Measurements from ENCODE around the gene NUBP2.

The NUBP2 gene

DNA sequence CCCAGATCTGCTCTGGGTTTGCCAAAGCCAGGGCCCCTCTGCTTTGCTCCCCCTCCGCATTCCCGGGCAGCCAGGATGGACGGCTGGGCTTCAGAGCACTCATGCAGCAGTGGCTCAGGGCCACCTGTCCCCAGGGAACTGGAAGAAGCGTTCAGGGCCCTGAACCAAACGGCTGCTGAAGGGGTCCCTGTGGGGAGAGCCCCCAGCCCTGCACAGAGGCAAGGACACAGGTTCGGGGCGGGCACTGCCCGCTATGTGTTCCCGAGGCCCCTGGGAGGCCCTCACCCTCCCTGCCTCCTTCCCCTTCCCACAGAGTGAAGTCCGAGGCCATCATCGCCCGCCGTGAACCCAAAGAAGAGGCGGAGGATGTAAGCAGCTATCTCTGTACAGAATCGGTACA lies 21.8 kb upstream of the NUBP2 start:
- Histone ChIP-seq H3K4me3 (ENCODE audit: extremely low read depth, insufficient read depth, low read length, poor library complexity, severe bottlenecking) (no peak overlapping the region), H3K27ac (ENCODE audit: low read depth, low read length, severe bottlenecking) (no peak overlapping the region), H3K36me3 (ENCODE audit: control insufficient read depth, insufficient read depth, low read length) (peaks cover 51% of the 10 kb centered on the region), H3K9me3 (ENCODE audit: control insufficient read depth, low read length) (no peaks in the 10 kb centered on the region), H3K4me1 (ENCODE audit: control insufficient read depth, insufficient read depth, low read length, poor library complexity, severe bottlenecking) (no peaks in the 10 kb centered on the region)
- 93 to 98% methylated on average over 11 to 15 of the region's 15 CpGs for WGBS, 2 experiments (ENCODE audit: insufficient coverage in 2 of 2)

- no peaks in the 10 kb centered on the region for H3K9me3 ChIP-seq (ENCODE audit: control insufficient read depth, low read length)
- H3K4me3 ChIP-seq (ENCODE audit: extremely low read depth, insufficient read depth, low read length, poor library complexity, severe bottlenecking) = no peak overlapping the region
- 89 to 94% methylated on average over 10 to 11 of the region's 15 CpGs for WGBS, 2 experiments (ENCODE audit: insufficient coverage in 2 of 2)
- no peaks in the 10 kb centered on the region for H3K4me1 ChIP-seq (ENCODE audit: control insufficient read depth, insufficient read depth, low read length, poor library complexity, severe bottlenecking)
- no peak overlapping the region for H3K27ac ChIP-seq (ENCODE audit: low read depth, low read length, severe bottlenecking)
- peaks cover 56% of the 10 kb centered on the region for H3K36me3 ChIP-seq (ENCODE audit: control insufficient read depth, insufficient read depth, low read length)
These were observed 21.0 kb upstream of the NUBP2 start for GRCh38 chr16:1761751-1762150.

DNA sequence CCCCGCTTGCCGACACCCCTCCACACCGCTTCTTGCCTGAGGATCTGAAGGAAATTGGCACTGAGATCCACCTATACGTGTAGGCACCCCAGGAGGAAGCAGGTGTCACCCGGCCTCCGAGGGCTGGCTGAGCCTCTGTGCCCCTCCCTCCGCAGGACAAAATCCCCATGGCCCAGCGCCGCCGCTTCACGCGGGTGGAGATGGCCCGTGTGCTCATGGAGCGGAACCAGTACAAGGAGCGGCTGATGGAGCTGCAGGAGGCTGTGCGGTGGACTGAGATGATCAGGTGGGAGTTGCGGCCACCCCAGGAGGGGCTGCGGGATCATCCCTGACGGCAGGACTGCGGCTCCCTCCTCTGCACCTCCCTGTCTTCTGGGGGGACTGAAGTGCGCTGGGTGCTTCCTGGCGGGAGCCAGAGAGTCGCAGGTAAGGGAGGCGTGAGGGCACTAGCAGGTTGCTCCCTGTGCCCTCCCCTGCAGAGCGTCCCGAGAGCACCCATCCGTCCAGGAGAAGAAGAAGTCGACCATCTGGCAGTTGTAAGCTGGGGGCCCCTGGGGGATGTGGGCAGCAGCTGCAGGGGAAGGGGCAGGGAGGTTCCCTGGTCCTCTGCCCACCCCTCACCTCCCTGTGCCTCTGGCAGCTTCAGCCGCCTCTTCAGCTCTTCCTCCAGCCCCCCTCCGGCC lies 20.4 kb upstream of the NUBP2 start:
- WGBS, 2 experiments (ENCODE audit: insufficient coverage in 2 of 2) = 95 to 96% methylated on average over 28 to 30 of the region's 30 CpGs
- H3K36me3 ChIP-seq (ENCODE audit: control insufficient read depth, insufficient read depth, low read length) = peaks cover 60% of the 10 kb centered on the region
- H3K27ac ChIP-seq (ENCODE audit: low read depth, low read length, severe bottlenecking) = no peak overlapping the region

DNA sequence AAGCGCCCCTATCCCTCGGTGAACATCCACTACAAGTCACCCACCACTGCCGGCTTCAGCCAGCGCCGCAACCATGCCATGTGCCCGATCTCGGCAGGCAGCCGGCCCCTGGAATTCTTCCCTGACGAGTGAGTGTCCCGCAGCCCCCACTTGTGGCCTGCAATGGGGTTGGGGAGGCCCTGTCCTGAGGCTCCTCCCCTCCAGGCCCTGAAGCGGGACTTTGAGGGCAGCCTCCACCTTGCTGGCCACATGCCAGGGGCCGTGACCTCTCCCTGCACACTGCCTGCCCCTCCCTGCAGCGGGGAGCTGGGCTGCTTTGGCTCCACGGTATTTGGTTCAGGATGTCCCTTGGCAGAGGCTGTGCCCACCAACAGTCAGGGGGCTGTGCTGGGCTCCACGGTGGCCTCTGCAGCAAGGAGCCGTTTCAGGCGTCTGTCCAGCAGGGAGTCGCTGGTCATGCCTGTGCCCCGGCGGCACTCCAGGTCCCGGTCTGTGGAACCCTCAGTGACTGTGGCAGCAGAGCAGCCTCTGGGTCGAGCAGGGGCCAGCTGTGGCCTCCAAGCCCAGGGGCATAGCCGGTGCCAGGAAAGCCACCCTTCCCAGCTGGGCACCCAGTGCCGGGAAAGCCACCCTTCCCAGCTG lies 19.8 kb upstream of the NUBP2 start:
- Histone ChIP-seq H3K27ac (ENCODE audit: low read depth, low read length, severe bottlenecking) (no peak overlapping the region), H3K4me1 (ENCODE audit: control insufficient read depth, insufficient read depth, low read length, poor library complexity, severe bottlenecking) (no peaks in the 10 kb centered on the region), H3K4me3 (ENCODE audit: extremely low read depth, insufficient read depth, low read length, poor library complexity, severe bottlenecking) (no peak overlapping the region), H3K9me3 (ENCODE audit: control insufficient read depth, low read length) (no peaks in the 10 kb centered on the region), H3K36me3 (ENCODE audit: control insufficient read depth, insufficient read depth, low read length) (peaks cover 65% of the 10 kb centered on the region)
- 91 to 93% methylated on average over 24 of the region's 24 CpGs for WGBS, 2 experiments (ENCODE audit: insufficient coverage in 2 of 2)

More for the DNA sequence above, 20.4 kb upstream of the NUBP2 start:
- no peak overlapping the region for H3K4me3 ChIP-seq (ENCODE audit: extremely low read depth, insufficient read depth, low read length, poor library complexity, severe bottlenecking)
- H3K9me3 ChIP-seq (ENCODE audit: control insufficient read depth, low read length) = no peaks in the 10 kb centered on the region
- no peaks in the 10 kb centered on the region for H3K4me1 ChIP-seq (ENCODE audit: control insufficient read depth, insufficient read depth, low read length, poor library complexity, severe bottlenecking)

- H3K9me3 ChIP-seq (ENCODE audit: control insufficient read depth, low read length) = no peaks in the 10 kb centered on the region
- H3K27ac ChIP-seq (ENCODE audit: low read depth, low read length, severe bottlenecking) = no peak overlapping the region
- no peaks in the 10 kb centered on the region for H3K4me1 ChIP-seq (ENCODE audit: control insufficient read depth, insufficient read depth, low read length, poor library complexity, severe bottlenecking)
- peaks cover 69% of the 10 kb centered on the region for H3K36me3 ChIP-seq (ENCODE audit: control insufficient read depth, insufficient read depth, low read length)
- WGBS, 2 experiments (ENCODE audit: insufficient coverage in 2 of 2) = 62 to 64% methylated on average over 61 to 64 of the region's 81 CpGs
- no peak overlapping the region for H3K4me3 ChIP-seq (ENCODE audit: extremely low read depth, insufficient read depth, low read length, poor library complexity, severe bottlenecking)
These were observed 18.9 kb upstream of the NUBP2 start for GRCh38 chr16:1763521-1764511.

GRCh38 chr16:1764971-1765370 lies 17.8 kb upstream of the NUBP2 start:
- peaks cover 66% of the 10 kb centered on the region for H3K36me3 ChIP-seq (ENCODE audit: control insufficient read depth, insufficient read depth, low read length)
- H3K4me1 ChIP-seq (ENCODE audit: control insufficient read depth, insufficient read depth, low read length, poor library complexity, severe bottlenecking) = no peaks in the 10 kb centered on the region
- 96% methylated on average over 21 of the region's 21 CpGs for WGBS, 2 experiments (ENCODE audit: insufficient coverage in 2 of 2)
- no peak overlapping the region for H3K27ac ChIP-seq (ENCODE audit: low read depth, low read length, severe bottlenecking)
- no peak overlapping the region for H3K4me3 ChIP-seq (ENCODE audit: extremely low read depth, insufficient read depth, low read length, poor library complexity, severe bottlenecking)
- H3K9me3 ChIP-seq (ENCODE audit: control insufficient read depth, low read length) = no peaks in the 10 kb centered on the region

- Histone ChIP-seq H3K4me3 (ENCODE audit: extremely low read depth, insufficient read depth, low read length, poor library complexity, severe bottlenecking) (no peak overlapping the region), H3K4me1 (ENCODE audit: control insufficient read depth, insufficient read depth, low read length, poor library complexity, severe bottlenecking) (no peaks in the 10 kb centered on the region), H3K9me3 (ENCODE audit: control insufficient read depth, low read length) (no peaks in the 10 kb centered on the region), H3K27ac (ENCODE audit: low read depth, low read length, severe bottlenecking) (no peak overlapping the region), H3K36me3 (ENCODE audit: control insufficient read depth, insufficient read depth, low read length) (peaks cover 58% of the 10 kb centered on the region)
- WGBS, 2 experiments (ENCODE audit: insufficient coverage in 2 of 2) = 90 to 95% methylated on average over 19 to 22 of the region's 22 CpGs
These were observed 16.9 kb upstream of the NUBP2 start for GRCh38 chr16:1765826-1766225.

- no peaks in the 10 kb centered on the region for H3K4me1 ChIP-seq (ENCODE audit: control insufficient read depth, insufficient read depth, low read length, poor library complexity, severe bottlenecking)
- no peak overlapping the region for H3K4me3 ChIP-seq (ENCODE audit: extremely low read depth, insufficient read depth, low read length, poor library complexity, severe bottlenecking)
- no peaks in the 10 kb centered on the region for H3K9me3 ChIP-seq (ENCODE audit: control insufficient read depth, low read length)
- no peak overlapping the region for H3K27ac ChIP-seq (ENCODE audit: low read depth, low read length, severe bottlenecking)
- 93 to 94% methylated on average over 16 to 19 of the region's 19 CpGs for WGBS, 2 experiments (ENCODE audit: insufficient coverage in 2 of 2)
- H3K36me3 ChIP-seq (ENCODE audit: control insufficient read depth, insufficient read depth, low read length) = peaks cover 57% of the 10 kb centered on the region
These were observed 16.5 kb upstream of the NUBP2 start for GRCh38 chr16:1766231-1766630.

- H3K27ac ChIP-seq (ENCODE audit: low read depth, low read length, severe bottlenecking) = no peak overlapping the region
- no peaks in the 10 kb centered on the region for H3K9me3 ChIP-seq (ENCODE audit: control insufficient read depth, low read length)
- no peaks in the 10 kb centered on the region for H3K4me1 ChIP-seq (ENCODE audit: control insufficient read depth, insufficient read depth, low read length, poor library complexity, severe bottlenecking)
- peaks cover 57% of the 10 kb centered on the region for H3K36me3 ChIP-seq (ENCODE audit: control insufficient read depth, insufficient read depth, low read length)
- no peak overlapping the region for H3K4me3 ChIP-seq (ENCODE audit: extremely low read depth, insufficient read depth, low read length, poor library complexity, severe bottlenecking)
- WGBS, 2 experiments (ENCODE audit: insufficient coverage in 2 of 2) = 92 to 98% methylated on average over 18 of the region's 18 CpGs
These were observed 16.1 kb upstream of the NUBP2 start for GRCh38 chr16:1766701-1767100.

DNA sequence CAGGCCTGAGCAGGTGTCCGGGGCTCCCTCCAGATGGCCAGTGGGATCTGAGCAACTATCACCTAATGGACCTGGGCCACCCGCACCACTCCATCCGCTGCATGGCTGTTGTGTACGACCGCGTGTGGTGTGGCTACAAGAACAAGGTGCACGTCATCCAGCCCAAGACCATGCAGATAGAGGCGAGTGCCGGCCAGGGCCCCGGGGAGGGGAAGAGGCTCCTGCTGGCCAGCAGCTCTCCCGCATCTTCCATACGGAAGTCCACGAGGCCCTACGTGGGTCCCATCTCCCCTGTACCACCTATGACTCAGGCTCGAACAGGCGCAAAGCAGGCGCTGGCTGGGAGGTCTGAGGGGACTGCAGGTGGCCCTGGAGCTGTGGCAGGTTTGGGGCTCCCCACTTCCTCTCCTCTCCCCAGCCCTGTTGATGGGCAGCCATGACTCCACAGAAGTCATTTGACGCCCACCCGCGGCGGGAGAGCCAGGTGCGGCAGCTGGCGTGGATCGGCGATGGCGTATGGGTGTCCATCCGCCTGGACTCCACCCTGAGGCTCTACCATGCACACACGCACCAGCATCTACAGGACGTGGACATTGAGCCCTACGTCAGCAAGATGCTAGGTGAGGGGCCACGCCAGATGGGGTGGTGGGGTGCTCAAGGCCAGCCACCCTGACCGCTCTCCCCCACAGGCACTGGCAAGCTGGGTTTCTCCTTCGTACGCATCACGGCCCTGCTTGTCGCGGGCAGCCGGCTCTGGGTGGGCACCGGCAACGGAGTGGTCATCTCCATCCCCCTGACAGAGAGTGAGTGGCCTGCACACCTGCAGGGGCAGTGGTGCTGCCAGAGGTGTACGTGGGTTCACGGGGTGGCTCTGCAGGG lies 15.4 kb upstream of the NUBP2 start:
- H3K27ac ChIP-seq (ENCODE audit: low read depth, low read length, severe bottlenecking) = no peak overlapping the region
- no peaks in the 10 kb centered on the region for H3K4me1 ChIP-seq (ENCODE audit: control insufficient read depth, insufficient read depth, low read length, poor library complexity, severe bottlenecking)
- WGBS, 2 experiments (ENCODE audit: insufficient coverage in 2 of 2) = 95 to 97% methylated on average over 38 to 42 of the region's 42 CpGs
- peaks cover 53% of the 10 kb centered on the region for H3K36me3 ChIP-seq (ENCODE audit: control insufficient read depth, insufficient read depth, low read length)
- no peaks in the 10 kb centered on the region for H3K9me3 ChIP-seq (ENCODE audit: control insufficient read depth, low read length)
- H3K4me3 ChIP-seq (ENCODE audit: extremely low read depth, insufficient read depth, low read length, poor library complexity, severe bottlenecking) = no peak overlapping the region

All from mesodermal cell (in vitro differentiated cells).